Body of pancreas (tissue), 4 donors: ENCODE results near the gene LIMD2. TPM values are rescaled to one million over a fixed set of nuclear protein-coding genes. Genes with fewer than 3 reads are reported as not detected.

Experiments
- ATAC-seq: fragments of 150-250 bp; one replicate; pipeline ENCODE4 v1.9.1; 2016
- DNase-seq, 4 donors: peaks; one replicate each; pipeline ENCODE4 v3.0.0-alpha.2; 2019
- H3K27ac ChIP-seq, 4 donors: fragments of 200-600 bp; sonication (generic); 1 replicate in 3 of 4; 2 replicates in 1 of 4; pipeline versions ENCODE4 v1.5.1 to v1.6.1; 2016 to 2019; ENCODE audit warnings: mild to moderate bottlenecking in 1 of 4, mixed read lengths in 1 of 4, moderate library complexity in 1 of 4
- H3K27me3 ChIP-seq, 2 donors: fragments of 200-600 bp; sonication (generic); one replicate each; pipeline ENCODE4 v1.6.0; 2016; ENCODE audit warnings: mild to moderate bottlenecking in 1 of 2
- H3K36me3 ChIP-seq, 2 donors: fragments of 200-600 bp; sonication (generic); replicated peaks in 1 of 2; 2 replicates each; pipeline ENCODE4 v1.5.1; 2016; ENCODE audit warnings: low read depth in 2 of 2; ENCODE audit not compliant: insufficient read depth in 1 of 2
- H3K4me1 ChIP-seq: fragments of 200-600 bp; sonication (generic); one replicate; pipeline ENCODE4 v1.6.0; 2016
- H3K4me3 ChIP-seq, 2 donors: fragments of 200-600 bp; sonication (generic); 1 replicate in 1 of 2; 2 replicates in 1 of 2; pipeline ENCODE4 v1.5.1; 2016 to 2019
- H3K9me3 ChIP-seq, 3 donors: fragments of 200-600 bp; sonication (generic); 1 replicate in 2 of 3; 2 replicates in 1 of 3; pipeline ENCODE4 v1.5.1; 2016
- POLR2A ChIP-seq, 3 donors: fragments of 450-650 bp; IDR thresholded peaks; one replicate each; pipeline ENCODE4 v1.6.1; 2016; ENCODE audit warnings: antibody characterized with exemption in 3 of 3, mild to moderate bottlenecking in 2 of 3
- WGBS, 2 donors: methylation state at CpG; one replicate each; pipeline ENCODE4 v1.1.5; 2017; 5-methylcytosine and 5-hydroxymethylcytosine counted together
- intact Hi-C: fragments of 100-400 bp; cut with DNase I; formaldehyde crosslinking; loops from one replicate; pipeline ENCODE4 v1.15.1; 2023
- total RNA-seq, 2 donors: library from RNA; depleted of rRNA; stranded (reverse); fragments of >200 nt; gene quantifications; one replicate each; pipeline ENCODE4 v1.1.0, GENCODE V29; 2016
- TF ChIP-seq, protein P1 (sequence below), 7 experiments: fragments of 450-650 bp in 4 of 7; fragments of 200-600 bp in 3 of 7; sonication (generic) in 3 of 7; IDR thresholded peaks; one replicate each; pipeline ENCODE4 v1.5.1; 2016 to 2019; ENCODE audit warnings: antibody characterized with exemption in 7 of 7

LIMD2 gene
- total RNA-seq, 2 donors from 2014 or later: 4.9 to 9.6 TPM

DNA sequence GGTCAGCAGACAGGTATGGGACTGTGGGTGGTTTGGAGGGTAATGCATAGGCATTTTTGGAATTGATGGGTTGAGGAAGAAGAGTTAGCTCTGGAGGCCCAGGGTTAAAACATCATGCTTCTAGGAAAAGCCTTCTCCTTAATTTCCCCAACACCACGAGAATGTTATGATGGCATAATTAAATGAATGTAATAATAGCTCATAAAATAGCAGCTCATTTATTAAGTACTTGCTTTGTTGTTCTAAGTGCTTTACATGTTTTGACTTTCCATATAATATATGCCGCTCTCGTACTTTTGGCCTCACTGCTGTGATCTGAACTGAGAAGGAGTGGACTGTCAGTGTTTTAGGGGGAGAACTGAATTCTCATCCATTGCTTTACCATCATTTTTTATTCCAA is 14.3 kb downstream of the LIMD2 start:
- H3K27ac ChIP-seq: no peak overlapping the region

DNA sequence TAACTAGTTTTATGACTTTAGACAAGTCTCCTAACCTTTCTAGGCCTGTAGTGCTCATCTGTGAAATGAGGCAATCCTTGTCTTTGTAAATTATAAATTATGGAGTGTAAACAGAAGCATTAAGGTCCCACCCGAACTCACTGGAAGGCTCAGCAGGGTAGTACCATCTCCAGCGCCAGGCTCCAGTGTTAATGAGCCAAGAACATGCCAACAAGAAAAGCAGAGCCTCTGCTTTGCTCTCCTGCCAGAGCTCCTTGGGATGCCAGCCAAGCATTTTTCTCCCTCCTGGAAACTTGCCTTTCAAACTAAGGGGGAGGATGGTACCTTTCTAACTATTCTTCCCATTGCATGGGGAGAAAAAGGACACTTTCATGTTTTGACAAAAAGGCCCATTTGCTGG is 14.9 kb downstream of the LIMD2 start:
- Histone ChIP-seq H3K9me3 (no peaks in the 10 kb centered on the region), H3K27me3 (no peaks in the 10 kb centered on the region), H3K4me3 (no peak overlapping the region), H3K4me1 (no peaks in the 10 kb centered on the region), H3K36me3 (peaks cover 0 to 24% of the 10 kb centered on the region in 2 donors), H3K27ac (no peak overlapping the region)
- DNase-seq (no peak), ATAC-seq (no peak)
- intact Hi-C loops: no loop called here
- WGBS, 2 donors: 34 to 48% methylated on average over 2 of the region's 2 CpGs
- TF ChIP-seq POLR2A (IDR thresholded peaks at IDR 0.05): no peak
- TF ChIP-seq, protein P1, sequence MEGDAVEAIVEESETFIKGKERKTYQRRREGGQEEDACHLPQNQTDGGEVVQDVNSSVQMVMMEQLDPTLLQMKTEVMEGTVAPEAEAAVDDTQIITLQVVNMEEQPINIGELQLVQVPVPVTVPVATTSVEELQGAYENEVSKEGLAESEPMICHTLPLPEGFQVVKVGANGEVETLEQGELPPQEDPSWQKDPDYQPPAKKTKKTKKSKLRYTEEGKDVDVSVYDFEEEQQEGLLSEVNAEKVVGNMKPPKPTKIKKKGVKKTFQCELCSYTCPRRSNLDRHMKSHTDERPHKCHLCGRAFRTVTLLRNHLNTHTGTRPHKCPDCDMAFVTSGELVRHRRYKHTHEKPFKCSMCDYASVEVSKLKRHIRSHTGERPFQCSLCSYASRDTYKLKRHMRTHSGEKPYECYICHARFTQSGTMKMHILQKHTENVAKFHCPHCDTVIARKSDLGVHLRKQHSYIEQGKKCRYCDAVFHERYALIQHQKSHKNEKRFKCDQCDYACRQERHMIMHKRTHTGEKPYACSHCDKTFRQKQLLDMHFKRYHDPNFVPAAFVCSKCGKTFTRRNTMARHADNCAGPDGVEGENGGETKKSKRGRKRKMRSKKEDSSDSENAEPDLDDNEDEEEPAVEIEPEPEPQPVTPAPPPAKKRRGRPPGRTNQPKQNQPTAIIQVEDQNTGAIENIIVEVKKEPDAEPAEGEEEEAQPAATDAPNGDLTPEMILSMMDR (IDR thresholded peaks at IDR 0.05): no peak

More for the DNA sequence above, 14.3 kb downstream of the LIMD2 start:
- H3K4me1 ChIP-seq: no peaks in the 10 kb centered on the region
- no peak overlapping the region for H3K4me3 ChIP-seq
- TF ChIP-seq, protein P1 (IDR thresholded peaks at IDR 0.05): no peak
- no peak for TF ChIP-seq POLR2A (IDR thresholded peaks at IDR 0.05)
- H3K9me3 ChIP-seq: no peaks in the 10 kb centered on the region
- ATAC-seq (no peak), DNase-seq (no peak)
- 97 to 98% methylated on average over 3 of the region's 3 CpGs for WGBS, 2 donors
- no peaks in the 10 kb centered on the region for H3K27me3 ChIP-seq
- H3K36me3 ChIP-seq: peaks cover 0 to 28% of the 10 kb centered on the region in 2 donors
- intact Hi-C loops: no loop called here

DNA sequence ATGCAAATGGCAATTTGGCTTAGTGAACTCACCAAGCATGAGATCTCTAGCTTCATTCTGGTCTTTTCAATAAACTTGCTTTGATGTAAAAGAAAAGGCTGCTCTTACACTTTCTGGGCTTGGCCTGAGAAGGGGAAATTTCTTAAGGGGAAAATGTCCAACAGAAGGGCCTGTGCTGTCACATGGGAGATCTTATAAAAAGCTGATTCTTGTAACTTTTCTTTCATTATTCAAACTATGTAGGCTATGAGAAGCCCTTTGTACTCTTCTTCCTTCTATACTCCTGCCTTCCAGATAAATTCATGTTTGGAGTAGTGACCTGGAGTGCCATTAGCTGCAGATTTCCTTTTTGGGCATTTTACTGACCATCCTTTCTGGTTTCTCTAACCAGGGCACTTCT is 16.9 kb downstream of the LIMD2 start:
- Histone ChIP-seq H3K4me3 (no peak overlapping the region), H3K27ac (no peak overlapping the region), H3K9me3 (no peaks in the 10 kb centered on the region), H3K4me1 (no peaks in the 10 kb centered on the region), H3K27me3 (no peaks in the 10 kb centered on the region), H3K36me3 (peaks cover 0 to 10% of the 10 kb centered on the region in 2 donors)
- DNase-seq: no peak
- TF ChIP-seq, protein P1 (IDR thresholded peaks at IDR 0.05): no peak
- no peak for TF ChIP-seq POLR2A (IDR thresholded peaks at IDR 0.05)
- intact Hi-C loops: no loop called here
- no peak for ATAC-seq

GRCh38 chr17:63682441-63682840 is 17.5 kb downstream of the LIMD2 start:
- H3K4me1 ChIP-seq: no peaks in the 10 kb centered on the region
- H3K4me3 ChIP-seq: no peak overlapping the region
- 88 to 100% methylated on average over 1 of the region's 1 CpG for WGBS, 2 donors
- H3K9me3 ChIP-seq: no peaks in the 10 kb centered on the region
- intact Hi-C loops: no loop called here
- no peaks in the 10 kb centered on the region for H3K27me3 ChIP-seq
- no peak for DNase-seq
- peaks cover 0 to 10% of the 10 kb centered on the region in 2 donors for H3K36me3 ChIP-seq
- TF ChIP-seq, protein P1 (IDR thresholded peaks at IDR 0.05): no peak
- TF ChIP-seq POLR2A (IDR thresholded peaks at IDR 0.05): no peak
- ATAC-seq: no peak
- H3K27ac ChIP-seq: no peak overlapping the region

- Histone ChIP-seq H3K9me3 (no peaks in the 10 kb centered on the region), H3K4me1 (peaks cover 4% of the 10 kb centered on the region), H3K4me3 (no peak overlapping the region), H3K27ac (no peak overlapping the region), H3K27me3 (no peaks in the 10 kb centered on the region), H3K36me3 (peaks cover 0 to 10% of the 10 kb centered on the region in 2 donors)
- WGBS, 2 donors: 72 to 76% methylated on average over 6 to 8 of the region's 8 CpGs
- no peak for TF ChIP-seq POLR2A (IDR thresholded peaks at IDR 0.05)
- TF ChIP-seq, protein P1 (IDR thresholded peaks at IDR 0.05): no peak
- intact Hi-C loops: no loop called here
- no peak for DNase-seq
- no peak for ATAC-seq
These were observed 18.4 kb downstream of the LIMD2 start for GRCh38 chr17:63681530-63681929.
